22Rv1 (cell line): ENCODE results near the gene RAB3B.
A peak's percentile ranks its signal among the peaks of the same experiment; 100 is the strongest.

Source experiments
- H3K27ac ChIP-seq: fragments of 450-650 bp; 2 replicates; pipeline ENCODE4 v1.5.1; 2017
- CTCF ChIP-seq: fragments of 450-650 bp; IDR thresholded peaks from 2 replicates; pipeline ENCODE4 v1.5.1; 2017; ENCODE audit warnings: mild to moderate bottlenecking
- ZFX ChIP-seq: fragments of 450-650 bp; IDR thresholded peaks from 2 replicates; pipeline ENCODE4 v1.6.1; 2017; ENCODE audit warnings: antibody characterized with exemption, borderline replicate concordance

RAB3B gene, protein sequence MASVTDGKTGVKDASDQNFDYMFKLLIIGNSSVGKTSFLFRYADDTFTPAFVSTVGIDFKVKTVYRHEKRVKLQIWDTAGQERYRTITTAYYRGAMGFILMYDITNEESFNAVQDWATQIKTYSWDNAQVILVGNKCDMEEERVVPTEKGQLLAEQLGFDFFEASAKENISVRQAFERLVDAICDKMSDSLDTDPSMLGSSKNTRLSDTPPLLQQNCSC

GRCh38 chr1:51990478-51990965 is at the start of gene RAB3B:
TSS of gene RAB3B (minus strand) at chr1:51990700. CDS start at chr1:51977117, 13,583 bp downstream.
- H3K27ac ChIP-seq: peak within 1 kb of the TSS; percentile 43; the same call in 1 of the 2 replicates
- no peak for TF ChIP-seq CTCF
- TF ChIP-seq ZFX: no peak

GRCh38 chr1:52037909-52038308 is 47.4 kb upstream of the RAB3B start:
- TF ChIP-seq ZFX (no peak), CTCF (no peak)

DNA sequence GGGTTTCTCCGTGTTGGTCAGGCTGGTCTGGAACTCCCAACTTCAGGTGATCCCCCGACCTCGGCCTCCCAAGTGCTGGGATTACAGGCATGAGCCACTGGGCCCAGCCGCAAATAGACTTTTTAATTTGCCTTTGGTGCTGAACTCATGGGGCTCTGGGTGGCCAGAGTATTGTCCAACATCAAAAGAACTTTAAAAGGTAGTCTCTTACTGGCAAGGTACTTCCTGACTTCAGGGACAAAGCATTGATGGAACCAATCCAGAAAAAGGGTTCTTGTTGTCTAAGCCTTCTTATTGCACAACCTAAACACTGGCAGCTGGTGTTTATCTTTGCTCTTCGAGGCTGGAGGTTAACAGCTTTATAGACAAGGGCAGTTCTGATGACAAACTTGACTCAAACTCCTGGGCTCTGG is 46.9 kb upstream of the RAB3B start:
- H3K27ac ChIP-seq: no peak overlapping the region
- TF ChIP-seq CTCF (no peak), ZFX (no peak)

More at GRCh38 chr1:52037909-52038308, 47.4 kb upstream of the RAB3B start:
- H3K27ac ChIP-seq: no peak overlapping the region

GRCh38 chr1:52034050-52034384 is 43.5 kb upstream of the RAB3B start:
- TF ChIP-seq ZFX (no peak), CTCF (no peak)
- H3K27ac ChIP-seq: peak overlapping the region; percentile 75

- no peak for TF ChIP-seq CTCF
- TF ChIP-seq ZFX: no peak
- peak within 1 kb of the TSS; percentile 75 for H3K27ac ChIP-seq
Observed at GRCh38 chr1:52033190-52034049, 42.9 kb upstream of the RAB3B start, which contains the start of gene KTI12. TSS of gene KTI12 (minus strand) at chr1:52033810. CDS start at chr1:52033761, 49 bp downstream.

- TF ChIP-seq CTCF (no peak), ZFX (no peak)
- H3K27ac ChIP-seq: peak overlapping the region; percentile 75
Observed at GRCh38 chr1:52032785-52033131, 42.3 kb upstream of the RAB3B start.
